GM23338 (cell line): ENCODE data around the gene C2CD3.

Experiments used
- EZH2 ChIP-seq: fragments of 200-600 bp; sonication (generic); IDR thresholded peaks from one replicate; pipeline ENCODE4 v1.8.0; 2017; ENCODE audit warnings: antibody characterized with exemption, mild to moderate bottlenecking, low read depth; ENCODE audit not compliant: unreplicated experiment
- EZH2phosphoT487 ChIP-seq: fragments of 200-600 bp; sonication (generic); IDR thresholded peaks from one replicate; pipeline ENCODE4 v1.8.1; 2018; ENCODE audit warnings: antibody characterized with exemption; ENCODE audit not compliant: unreplicated experiment
- JUNB ChIP-seq: IDR thresholded peaks from one replicate; pipeline ENCODE4 v1.6.1; 2016; ENCODE audit warnings: antibody characterized with exemption; ENCODE audit not compliant: unreplicated experiment
- NANOG ChIP-seq: IDR thresholded peaks from 2 replicates; pipeline ENCODE4 v1.6.1; 2016; ENCODE audit warnings: antibody characterized with exemption, borderline replicate concordance
- POLR2AphosphoS5 ChIP-seq: IDR thresholded peaks from 2 replicates; pipeline ENCODE4 v1.6.1; 2016; ENCODE audit warnings: antibody characterized with exemption, low read depth
- STAT1 ChIP-seq: IDR thresholded peaks from one replicate; pipeline ENCODE4 v1.6.1; 2016; ENCODE audit warnings: antibody characterized with exemption; ENCODE audit not compliant: unreplicated experiment
- TF ChIP-seq, protein P1 (sequence below), 2 experiments: fragments of 200-600 bp in 1 of 2; sonication (generic) in 1 of 2; conservative IDR thresholded peaks; 2 replicates each; pipeline versions ENCODE4 v1.5.1 to v1.6.1; 2016 to 2017; ENCODE audit warnings: antibody characterized with exemption in 2 of 2, low read depth in 2 of 2, mild to moderate bottlenecking in 2 of 2, moderate library complexity in 1 of 2
- TF ChIP-seq, protein P2 (sequence below): IDR thresholded peaks from one replicate; pipeline ENCODE4 v1.6.1; 2018; ENCODE audit warnings: antibody characterized with exemption; ENCODE audit not compliant: unreplicated experiment

DNA sequence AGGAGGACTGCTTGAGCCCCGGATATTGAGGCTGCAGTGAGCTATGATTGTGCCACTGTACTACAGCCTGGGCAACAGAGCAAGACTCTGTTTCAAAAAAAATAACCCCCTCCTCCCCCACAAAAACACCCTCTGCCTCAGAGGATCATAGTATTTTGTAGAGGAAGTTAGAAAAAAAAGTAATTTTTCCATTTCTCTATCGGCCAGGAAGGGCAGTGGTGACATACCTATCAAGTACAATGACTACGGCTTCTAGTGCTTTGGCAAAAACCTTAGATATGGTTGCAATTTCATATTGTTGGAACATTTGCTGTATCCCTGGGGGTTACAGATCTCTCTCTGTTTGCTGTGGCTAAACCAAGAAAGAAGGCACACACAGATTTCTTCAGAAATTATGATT is 28.9 kb downstream of the C2CD3 start:
- TF ChIP-seq NANOG (no peak), POLR2AphosphoS5 (no peak), STAT1 (no peak), EZH2phosphoT487 (no peak), JUNB (no peak), EZH2 (no peak)
- TF ChIP-seq, protein P1, sequence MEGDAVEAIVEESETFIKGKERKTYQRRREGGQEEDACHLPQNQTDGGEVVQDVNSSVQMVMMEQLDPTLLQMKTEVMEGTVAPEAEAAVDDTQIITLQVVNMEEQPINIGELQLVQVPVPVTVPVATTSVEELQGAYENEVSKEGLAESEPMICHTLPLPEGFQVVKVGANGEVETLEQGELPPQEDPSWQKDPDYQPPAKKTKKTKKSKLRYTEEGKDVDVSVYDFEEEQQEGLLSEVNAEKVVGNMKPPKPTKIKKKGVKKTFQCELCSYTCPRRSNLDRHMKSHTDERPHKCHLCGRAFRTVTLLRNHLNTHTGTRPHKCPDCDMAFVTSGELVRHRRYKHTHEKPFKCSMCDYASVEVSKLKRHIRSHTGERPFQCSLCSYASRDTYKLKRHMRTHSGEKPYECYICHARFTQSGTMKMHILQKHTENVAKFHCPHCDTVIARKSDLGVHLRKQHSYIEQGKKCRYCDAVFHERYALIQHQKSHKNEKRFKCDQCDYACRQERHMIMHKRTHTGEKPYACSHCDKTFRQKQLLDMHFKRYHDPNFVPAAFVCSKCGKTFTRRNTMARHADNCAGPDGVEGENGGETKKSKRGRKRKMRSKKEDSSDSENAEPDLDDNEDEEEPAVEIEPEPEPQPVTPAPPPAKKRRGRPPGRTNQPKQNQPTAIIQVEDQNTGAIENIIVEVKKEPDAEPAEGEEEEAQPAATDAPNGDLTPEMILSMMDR (conservative IDR thresholded peaks at IDR 0.05; ENCODE audit: low read depth in 2 of 2), result no peak
- TF ChIP-seq, protein P2, sequence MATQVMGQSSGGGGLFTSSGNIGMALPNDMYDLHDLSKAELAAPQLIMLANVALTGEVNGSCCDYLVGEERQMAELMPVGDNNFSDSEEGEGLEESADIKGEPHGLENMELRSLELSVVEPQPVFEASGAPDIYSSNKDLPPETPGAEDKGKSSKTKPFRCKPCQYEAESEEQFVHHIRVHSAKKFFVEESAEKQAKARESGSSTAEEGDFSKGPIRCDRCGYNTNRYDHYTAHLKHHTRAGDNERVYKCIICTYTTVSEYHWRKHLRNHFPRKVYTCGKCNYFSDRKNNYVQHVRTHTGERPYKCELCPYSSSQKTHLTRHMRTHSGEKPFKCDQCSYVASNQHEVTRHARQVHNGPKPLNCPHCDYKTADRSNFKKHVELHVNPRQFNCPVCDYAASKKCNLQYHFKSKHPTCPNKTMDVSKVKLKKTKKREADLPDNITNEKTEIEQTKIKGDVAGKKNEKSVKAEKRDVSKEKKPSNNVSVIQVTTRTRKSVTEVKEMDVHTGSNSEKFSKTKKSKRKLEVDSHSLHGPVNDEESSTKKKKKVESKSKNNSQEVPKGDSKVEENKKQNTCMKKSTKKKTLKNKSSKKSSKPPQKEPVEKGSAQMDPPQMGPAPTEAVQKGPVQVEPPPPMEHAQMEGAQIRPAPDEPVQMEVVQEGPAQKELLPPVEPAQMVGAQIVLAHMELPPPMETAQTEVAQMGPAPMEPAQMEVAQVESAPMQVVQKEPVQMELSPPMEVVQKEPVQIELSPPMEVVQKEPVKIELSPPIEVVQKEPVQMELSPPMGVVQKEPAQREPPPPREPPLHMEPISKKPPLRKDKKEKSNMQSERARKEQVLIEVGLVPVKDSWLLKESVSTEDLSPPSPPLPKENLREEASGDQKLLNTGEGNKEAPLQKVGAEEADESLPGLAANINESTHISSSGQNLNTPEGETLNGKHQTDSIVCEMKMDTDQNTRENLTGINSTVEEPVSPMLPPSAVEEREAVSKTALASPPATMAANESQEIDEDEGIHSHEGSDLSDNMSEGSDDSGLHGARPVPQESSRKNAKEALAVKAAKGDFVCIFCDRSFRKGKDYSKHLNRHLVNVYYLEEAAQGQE, result no peak
